ENCODE data around the gene DNAJC15.
"Not testable (repeated sequence)": the region's sequence is repeated elsewhere in the genome, so short reads cannot be mapped to it uniquely, and the experiment has no call there.

The DNAJC15 gene

GRCh38 chr13:43023289-43023963, at the start of gene DNAJC15:
Gene DNAJC15 (plus strand): TSS chr13:43023586. CDS start chr13:43023627, 41 bp downstream.
- peak; percentile 52 for DNase-seq

- DNase-seq: no peak
Observed at GRCh38 chr13:42976066-42976465, 47.3 kb upstream of the DNAJC15 start.

GRCh38 chr13:42977219-42977659, 46.1 kb upstream of the DNAJC15 start:
- no peak for DNase-seq

- no peak for DNase-seq
Observed at GRCh38 chr13:42981317-42981716, 42.1 kb upstream of the DNAJC15 start.

GRCh38 chr13:42981853-42982252, 41.5 kb upstream of the DNAJC15 start:
- DNase-seq: no peak

GRCh38 chr13:42984026-42984425, 39.4 kb upstream of the DNAJC15 start:
- no peak for DNase-seq

GRCh38 chr13:42984691-42985090, 38.7 kb upstream of the DNAJC15 start:
- no peak for DNase-seq

GRCh38 chr13:42985312-42986175, 37.8 kb upstream of the DNAJC15 start:
- no peak for DNase-seq

GRCh38 chr13:42986176-42986574, 37.2 kb upstream of the DNAJC15 start:
- no peak for DNase-seq

GRCh38 chr13:42990291-42991232, 32.8 kb upstream of the DNAJC15 start:
- no peak for DNase-seq

GRCh38 chr13:42991233-42991897, 32.0 kb upstream of the DNAJC15 start:
- not testable (repeated sequence) for DNase-seq

- DNase-seq: peak; percentile 65
Observed at GRCh38 chr13:42991898-42992763, 31.3 kb upstream of the DNAJC15 start, which contains the start of gene EPSTI1. Gene EPSTI1 (minus strand): TSS chr13:42992241. CDS start chr13:42992165, 76 bp downstream.

GRCh38 chr13:42992764-42993122, 30.6 kb upstream of the DNAJC15 start:
- no peak for DNase-seq

GRCh38 chr13:42994878-42995277, 28.5 kb upstream of the DNAJC15 start:
- DNase-seq: no peak

- DNase-seq: no peak
Observed at GRCh38 chr13:42996584-42996983, 26.8 kb upstream of the DNAJC15 start.

- DNase-seq: no peak
Observed at GRCh38 chr13:42997381-42997780, 26.0 kb upstream of the DNAJC15 start.

GRCh38 chr13:42999491-42999890, 23.9 kb upstream of the DNAJC15 start:
- DNase-seq: no peak

- no peak for DNase-seq
Observed at GRCh38 chr13:43000676-43001075, 22.7 kb upstream of the DNAJC15 start.

GRCh38 chr13:43002021-43002420, 21.4 kb upstream of the DNAJC15 start:
- no peak for DNase-seq

GRCh38 chr13:43003010-43003409, 20.4 kb upstream of the DNAJC15 start:
- no peak for DNase-seq

- no peak for DNase-seq
Observed at GRCh38 chr13:43003729-43004128, 19.7 kb upstream of the DNAJC15 start.

Data from activated effector memory CD4-positive, alpha-beta T cell treated with Interleukin-2 at 50 U/mL for 16 hours (primary cell).